GM06990 (cell line): ENCODE measurements around the gene TCF12.

Experiments used
- DNase-seq: peaks from one replicate; pipeline ENCODE4 v3.0.0-alpha.2; 2011; ENCODE audit not compliant: insufficient read length; ENCODE audit errors: extremely low read depth
- H3K27me3 ChIP-seq: replicated peaks from 2 replicates; pipeline ENCODE4 v1.6.0; 2011; ENCODE audit warnings: low read length; ENCODE audit not compliant: control insufficient read depth, insufficient read depth
- H3K36me3 ChIP-seq: 2 replicates; pipeline ENCODE4 v1.5.1; 2011; ENCODE audit warnings: low read length; ENCODE audit not compliant: control insufficient read depth, insufficient read depth
- H3K4me3 ChIP-seq: replicated peaks from 2 replicates; pipeline ENCODE4 v1.5.1; 2011; ENCODE audit warnings: low read depth, mild to moderate bottlenecking, control low read depth, low read length
- CTCF ChIP-seq: IDR thresholded peaks from 2 replicates; pipeline ENCODE4 v1.5.1; 2011; ENCODE audit warnings: low read length, control low read depth, mild to moderate bottlenecking, inconsistent platforms; ENCODE audit not compliant: insufficient read depth, poor library complexity, severe bottlenecking

The TCF12 gene

GRCh38 chr15:56989411-56989924 lies 71.0 kb downstream of the TCF12 start:
- TF ChIP-seq CTCF = no peak
- no peak overlapping the region for H3K4me3 ChIP-seq
- no peaks in the 10 kb centered on the region for H3K36me3 ChIP-seq
- no peaks in the 10 kb centered on the region for H3K27me3 ChIP-seq
- no peak for DNase-seq

- no peak for TF ChIP-seq CTCF
- H3K27me3 ChIP-seq = no peaks in the 10 kb centered on the region
Observed at GRCh38 chr15:56991017-56991416, 72.6 kb downstream of the TCF12 start.

GRCh38 chr15:56992725-56993124 lies 74.3 kb downstream of the TCF12 start:
- no peaks in the 10 kb centered on the region for H3K27me3 ChIP-seq
- no peak for DNase-seq
- H3K36me3 ChIP-seq = no peaks in the 10 kb centered on the region
- no peak overlapping the region for H3K4me3 ChIP-seq
- TF ChIP-seq CTCF = no peak

More at GRCh38 chr15:56991017-56991416, 72.6 kb downstream of the TCF12 start:
- Histone ChIP-seq H3K4me3 (no peak overlapping the region), H3K36me3 (no peaks in the 10 kb centered on the region)
- no peak for DNase-seq

GRCh38 chr15:56994280-56994679 lies 75.8 kb downstream of the TCF12 start:
- DNase-seq = no peak
- no peaks in the 10 kb centered on the region for H3K36me3 ChIP-seq
- H3K4me3 ChIP-seq = no peak overlapping the region
- no peaks in the 10 kb centered on the region for H3K27me3 ChIP-seq
- TF ChIP-seq CTCF = no peak

- TF ChIP-seq CTCF = no peak
- H3K36me3 ChIP-seq = no peaks in the 10 kb centered on the region
- DNase-seq = no peak
- no peak overlapping the region for H3K4me3 ChIP-seq
- H3K27me3 ChIP-seq = no peaks in the 10 kb centered on the region
Observed at GRCh38 chr15:56996093-56996492, 77.6 kb downstream of the TCF12 start.
